Liver (tissue), 9 donors: Measurements from ENCODE around the gene JMJD6. TPM values are rescaled to one million over a fixed set of nuclear protein-coding genes. Genes with fewer than 3 reads are reported as not detected.
"Not testable (repeated sequence)": the region's sequence is repeated elsewhere in the genome, so short reads cannot be mapped to it uniquely, and the experiment has no call there.

Experiments used
- DNase-seq: peaks from one replicate; pipeline ENCODE4 v3.0.0-alpha.2; 2017; ENCODE audit warnings: low spot score
- H3K27ac ChIP-seq, 2 donors: one replicate each; pipeline ENCODE4 v1.7.0; 2013; ENCODE audit warnings: inconsistent platforms in 2 of 2, low read length in 2 of 2, control low read depth in 1 of 2, low read depth in 1 of 2, mild to moderate bottlenecking in 1 of 2
- H3K27me3 ChIP-seq, 4 donors: one replicate each; pipeline versions ENCODE4 v1.6.1 to v1.7.0; 2013; ENCODE audit warnings: low read length in 3 of 4, inconsistent platforms in 1 of 4, mild to moderate bottlenecking in 1 of 4, moderate library complexity in 1 of 4; ENCODE audit not compliant: control insufficient read depth in 4 of 4, insufficient read depth in 4 of 4
- H3K36me3 ChIP-seq, 4 donors: one replicate each; pipeline versions ENCODE4 v1.6.1 to v1.7.0; 2013; ENCODE audit warnings: low read length in 3 of 4, mild to moderate bottlenecking in 3 of 4, low read depth in 1 of 4, moderate library complexity in 1 of 4; ENCODE audit not compliant: control insufficient read depth in 4 of 4, insufficient read depth in 3 of 4
- H3K4me1 ChIP-seq, 4 donors: one replicate each; pipeline versions ENCODE4 v1.6.1 to v1.7.0; 2013; ENCODE audit warnings: low read length in 3 of 4, mild to moderate bottlenecking in 3 of 4, moderate library complexity in 1 of 4; ENCODE audit not compliant: control insufficient read depth in 4 of 4, insufficient read depth in 4 of 4
- H3K4me3 ChIP-seq, 3 donors: one replicate each; pipeline versions ENCODE4 v1.6.1 to v1.7.0; 2013; ENCODE audit warnings: low read length in 3 of 3, control low read depth in 1 of 3, low read depth in 1 of 3, mild to moderate bottlenecking in 1 of 3
- H3K9ac ChIP-seq, 2 donors: one replicate each; pipeline ENCODE4 v1.7.0; 2013; ENCODE audit warnings: low read length in 2 of 2, mild to moderate bottlenecking in 2 of 2, moderate library complexity in 2 of 2, control low read depth in 1 of 2, low read depth in 1 of 2
- H3K9me3 ChIP-seq, 4 donors: one replicate each; pipeline versions ENCODE4 v1.6.1 to v1.7.0; 2013; ENCODE audit warnings: low read length in 3 of 4; ENCODE audit not compliant: control insufficient read depth in 4 of 4
- EGR1 ChIP-seq, 2 donors: IDR thresholded peaks; 2 replicates each; pipeline ENCODE4 v1.6.1; 2016 to 2018; ENCODE audit warnings: antibody characterized with exemption in 2 of 2, low read depth in 2 of 2
- FOXA1 ChIP-seq: IDR thresholded peaks from 2 replicates; pipeline ENCODE4 v1.6.1; 2016; ENCODE audit warnings: antibody characterized with exemption
- FOXA2 ChIP-seq: IDR thresholded peaks from 2 replicates; pipeline ENCODE4 v1.6.1; 2016; ENCODE audit warnings: antibody characterized with exemption
- HNF4A ChIP-seq, 2 donors: conservative IDR thresholded peaks; 2 replicates each; pipeline ENCODE4 v1.6.1; 2016; ENCODE audit warnings: antibody characterized with exemption in 2 of 2, mild to moderate bottlenecking in 2 of 2
- HNF4G ChIP-seq: IDR thresholded peaks from 2 replicates; pipeline ENCODE4 v1.6.1; 2016; ENCODE audit warnings: antibody characterized with exemption
- JUND ChIP-seq, 2 donors: IDR thresholded peaks; 2 replicates each; pipeline ENCODE4 v1.6.1; 2016; ENCODE audit warnings: antibody characterized with exemption in 2 of 2
- NR2F2 ChIP-seq: IDR thresholded peaks from 2 replicates; pipeline ENCODE4 v1.6.1; 2016; ENCODE audit warnings: antibody characterized with exemption
- RAD21 ChIP-seq, 2 donors: IDR thresholded peaks; 2 replicates each; pipeline ENCODE4 v1.6.1; 2016; ENCODE audit warnings: antibody characterized with exemption in 2 of 2, mild to moderate bottlenecking in 2 of 2
- RXRA ChIP-seq, 2 donors: IDR thresholded peaks; 2 replicates each; pipeline ENCODE4 v1.6.1; 2017 to 2018; ENCODE audit warnings: antibody characterized with exemption in 2 of 2, mild to moderate bottlenecking in 1 of 2
- SP1 ChIP-seq: IDR thresholded peaks from 2 replicates; pipeline ENCODE4 v1.6.1; 2018; ENCODE audit warnings: antibody characterized with exemption, mild to moderate bottlenecking
- TAF1 ChIP-seq: conservative IDR thresholded peaks from 2 replicates; pipeline ENCODE4 v1.6.1; 2016; ENCODE audit warnings: antibody characterized with exemption, mild to moderate bottlenecking
- YY1 ChIP-seq: IDR thresholded peaks from 2 replicates; pipeline ENCODE4 v1.6.1; 2016; ENCODE audit warnings: antibody characterized with exemption, mild to moderate bottlenecking
- ZBTB33 ChIP-seq: IDR thresholded peaks from 2 replicates; pipeline ENCODE4 v1.6.1; 2016; ENCODE audit warnings: antibody characterized with exemption
- WGBS: extraction: QIAGEN DNeasy Blood & Tissue Kit; methylation state at CpG from one replicate; pipeline ENCODE4 v1.1.7; 2013; 5-methylcytosine and 5-hydroxymethylcytosine counted together
- polyA plus RNA-seq, 2 donors: library from polyadenylated mRNA; stranded (reverse) in 1 of 2; unstranded in 1 of 2; fragments of 200-250 nt in 1 of 2; fragments of >200 nt in 1 of 2; fragmentation: Nextera tagmentation in 1 of 2; extraction: Ambion mirVana in 1 of 2; gene quantifications; one replicate each; pipeline versions ENCODE4 v1.2.1 to v1.2.3, GENCODE V29; 2013 to 2015
- total RNA-seq, 2 donors: library from RNA; depleted of rRNA; stranded (reverse); fragments of >200 nt; gene quantifications; one replicate each; pipeline ENCODE4 v1.2.3, GENCODE V29; 2014
- TF ChIP-seq, protein P1 (sequence below): fragments of 150-350 bp; IDR thresholded peaks from 2 replicates; pipeline ENCODE4 v1.5.1; 2017; ENCODE audit warnings: improper control_type of control experiment, low read depth, low read length; ENCODE audit not compliant: missing input control
- donor health status: healthy.
- donor health status: healthy.
- donor health status: healthy.
- donor health status: healthy.
- donor health status: healthy.

JMJD6 gene
- total and polyA plus RNA-seq, 4 donors: 9.9 to 16.1 (median 11.2) TPM

DNA sequence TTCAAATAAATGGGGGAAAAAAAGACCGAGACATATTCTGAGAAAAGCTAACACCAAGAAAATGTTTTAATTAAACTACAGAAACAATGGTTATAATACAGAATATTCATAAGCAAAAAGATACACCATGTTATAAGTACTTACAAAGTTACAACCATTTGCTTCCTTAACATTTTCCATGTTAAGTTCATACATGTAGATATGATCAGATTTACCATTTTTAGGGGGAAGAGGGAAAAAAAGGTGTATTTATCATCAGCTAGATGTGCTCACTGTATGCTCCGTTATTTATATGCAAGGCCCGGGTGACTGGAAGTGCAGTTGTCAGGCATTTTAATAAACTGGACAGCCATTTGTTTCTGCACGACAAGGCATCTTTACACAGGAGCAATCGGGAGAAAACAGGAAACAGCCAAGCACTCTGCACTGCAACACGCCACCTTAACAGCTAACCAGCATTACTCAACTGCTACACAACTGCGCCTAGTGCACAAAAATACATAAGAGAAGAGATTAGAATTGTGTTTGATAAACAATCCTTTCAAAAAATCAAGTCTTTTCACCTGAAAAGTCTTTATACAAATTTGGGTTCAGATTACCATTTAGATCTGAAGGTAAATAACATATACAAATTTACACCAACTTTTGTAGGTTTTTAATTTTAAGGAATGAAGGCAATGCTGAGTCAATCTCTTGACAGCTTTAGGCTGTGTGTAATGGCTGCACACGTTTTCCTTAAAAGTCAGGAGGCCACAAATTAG is 7.9 kb upstream of the JMJD6 start:
- Histone ChIP-seq H3K27ac (peak overlapping the region; percentile 38 to 49), H3K4me1 (peaks cover 4 to 49% (median 47%) of the 10 kb centered on the region in 4 donors), H3K36me3 (peaks cover 9 to 38% (median 28%) of the 10 kb centered on the region in 4 donors), H3K9ac (peak overlapping the region; percentile 5 to 58), H3K4me3 (peak overlapping the region in 1 of 3 donors; percentile 96), H3K9me3 (no peaks in the 10 kb centered on the region), H3K27me3 (no peaks in the 10 kb centered on the region)
- no peak for TF ChIP-seq HNF4A (conservative IDR thresholded peaks at IDR 0.05)
- peak; percentile 4 for TF ChIP-seq YY1
- DNase-seq: no peak
- 48% methylated on average over 8 of the region's 8 CpGs for WGBS

- no peak for DNase-seq
- TF ChIP-seq EGR1 (IDR thresholded peaks at IDR 0.05; ENCODE audit: low read depth in 2 of 2) (no peak), RXRA (IDR thresholded peaks at IDR 0.05) (no peak), TAF1 (no peak), ZBTB33 (no peak), FOXA2 (no peak), RAD21 (IDR thresholded peaks at IDR 0.05) (no peak), HNF4G (no peak), HNF4A (conservative IDR thresholded peaks at IDR 0.05) (no peak), SP1 (no peak), JUND (IDR thresholded peaks at IDR 0.05) (no peak), FOXA1 (no peak)
- TF ChIP-seq, protein P1, sequence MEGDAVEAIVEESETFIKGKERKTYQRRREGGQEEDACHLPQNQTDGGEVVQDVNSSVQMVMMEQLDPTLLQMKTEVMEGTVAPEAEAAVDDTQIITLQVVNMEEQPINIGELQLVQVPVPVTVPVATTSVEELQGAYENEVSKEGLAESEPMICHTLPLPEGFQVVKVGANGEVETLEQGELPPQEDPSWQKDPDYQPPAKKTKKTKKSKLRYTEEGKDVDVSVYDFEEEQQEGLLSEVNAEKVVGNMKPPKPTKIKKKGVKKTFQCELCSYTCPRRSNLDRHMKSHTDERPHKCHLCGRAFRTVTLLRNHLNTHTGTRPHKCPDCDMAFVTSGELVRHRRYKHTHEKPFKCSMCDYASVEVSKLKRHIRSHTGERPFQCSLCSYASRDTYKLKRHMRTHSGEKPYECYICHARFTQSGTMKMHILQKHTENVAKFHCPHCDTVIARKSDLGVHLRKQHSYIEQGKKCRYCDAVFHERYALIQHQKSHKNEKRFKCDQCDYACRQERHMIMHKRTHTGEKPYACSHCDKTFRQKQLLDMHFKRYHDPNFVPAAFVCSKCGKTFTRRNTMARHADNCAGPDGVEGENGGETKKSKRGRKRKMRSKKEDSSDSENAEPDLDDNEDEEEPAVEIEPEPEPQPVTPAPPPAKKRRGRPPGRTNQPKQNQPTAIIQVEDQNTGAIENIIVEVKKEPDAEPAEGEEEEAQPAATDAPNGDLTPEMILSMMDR: no peak
- WGBS: 79% methylated on average over 1 of the region's 1 CpG
- no peaks in the 10 kb centered on the region for H3K9me3 ChIP-seq
- no peak overlapping the region for H3K9ac ChIP-seq
- no peak overlapping the region for H3K27ac ChIP-seq
- peaks cover 11 to 38% (median 28%) of the 10 kb centered on the region in 4 donors for H3K36me3 ChIP-seq
- no peak overlapping the region for H3K4me3 ChIP-seq
- peaks cover 6 to 43% (median 41%) of the 10 kb centered on the region in 4 donors for H3K4me1 ChIP-seq
- no peaks in the 10 kb centered on the region for H3K27me3 ChIP-seq
These were observed 7.2 kb upstream of the JMJD6 start for GRCh38 chr17:76733618-76733957.

DNA sequence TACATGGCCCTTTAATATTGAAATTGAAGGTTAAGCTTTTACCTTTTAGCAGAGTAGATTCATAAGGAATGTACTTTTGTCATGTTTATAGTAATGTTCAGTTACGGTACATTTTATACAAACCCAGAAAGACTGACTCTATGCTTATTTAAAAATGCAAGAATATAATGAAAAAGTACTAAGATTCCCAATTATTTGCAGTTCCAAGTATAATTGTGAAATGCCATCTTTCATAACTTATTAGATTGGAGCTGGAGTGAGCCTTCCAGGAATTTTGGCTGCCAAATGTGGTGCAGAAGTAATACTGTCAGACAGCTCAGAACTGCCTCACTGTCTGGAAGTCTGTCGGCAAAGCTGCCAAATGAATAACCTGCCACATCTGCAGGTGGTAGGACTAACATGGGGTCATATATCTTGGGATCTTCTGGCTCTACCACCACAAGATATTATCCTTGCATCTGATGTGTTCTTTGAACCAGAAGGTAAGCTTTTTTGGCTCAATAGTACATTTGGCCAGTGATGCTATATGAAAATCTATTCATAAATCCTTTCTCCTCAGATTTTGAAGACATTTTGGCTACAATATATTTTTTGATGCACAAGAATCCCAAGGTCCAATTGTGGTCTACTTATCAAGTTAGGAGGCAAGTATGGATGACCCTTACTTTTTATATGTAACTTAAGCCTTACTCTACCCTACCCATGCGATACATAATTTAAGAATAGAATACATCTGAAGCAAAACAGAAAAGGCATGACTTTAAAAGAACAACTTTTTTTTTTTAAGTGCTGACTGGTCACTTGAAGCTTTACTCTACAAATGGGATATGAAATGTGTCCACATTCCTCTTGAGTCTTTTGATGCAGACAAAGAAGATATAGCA is 6.6 kb upstream of the JMJD6 start:
- Histone ChIP-seq H3K27me3 (no peaks in the 10 kb centered on the region), H3K9ac (no peak overlapping the region), H3K4me1 (peaks cover 7 to 41% (median 37%) of the 10 kb centered on the region in 4 donors), H3K9me3 (no peaks in the 10 kb centered on the region), H3K4me3 (no peak overlapping the region), H3K27ac (no peak overlapping the region), H3K36me3 (peaks cover 12 to 38% (median 28%) of the 10 kb centered on the region in 4 donors)
- 86% methylated on average over 3 of the region's 3 CpGs for WGBS
- no peak for DNase-seq
- no peak for TF ChIP-seq HNF4G
- TF ChIP-seq ZBTB33: no peak
- TF ChIP-seq RAD21 (IDR thresholded peaks at IDR 0.05): no peak
- TF ChIP-seq NR2F2: no peak

DNA sequence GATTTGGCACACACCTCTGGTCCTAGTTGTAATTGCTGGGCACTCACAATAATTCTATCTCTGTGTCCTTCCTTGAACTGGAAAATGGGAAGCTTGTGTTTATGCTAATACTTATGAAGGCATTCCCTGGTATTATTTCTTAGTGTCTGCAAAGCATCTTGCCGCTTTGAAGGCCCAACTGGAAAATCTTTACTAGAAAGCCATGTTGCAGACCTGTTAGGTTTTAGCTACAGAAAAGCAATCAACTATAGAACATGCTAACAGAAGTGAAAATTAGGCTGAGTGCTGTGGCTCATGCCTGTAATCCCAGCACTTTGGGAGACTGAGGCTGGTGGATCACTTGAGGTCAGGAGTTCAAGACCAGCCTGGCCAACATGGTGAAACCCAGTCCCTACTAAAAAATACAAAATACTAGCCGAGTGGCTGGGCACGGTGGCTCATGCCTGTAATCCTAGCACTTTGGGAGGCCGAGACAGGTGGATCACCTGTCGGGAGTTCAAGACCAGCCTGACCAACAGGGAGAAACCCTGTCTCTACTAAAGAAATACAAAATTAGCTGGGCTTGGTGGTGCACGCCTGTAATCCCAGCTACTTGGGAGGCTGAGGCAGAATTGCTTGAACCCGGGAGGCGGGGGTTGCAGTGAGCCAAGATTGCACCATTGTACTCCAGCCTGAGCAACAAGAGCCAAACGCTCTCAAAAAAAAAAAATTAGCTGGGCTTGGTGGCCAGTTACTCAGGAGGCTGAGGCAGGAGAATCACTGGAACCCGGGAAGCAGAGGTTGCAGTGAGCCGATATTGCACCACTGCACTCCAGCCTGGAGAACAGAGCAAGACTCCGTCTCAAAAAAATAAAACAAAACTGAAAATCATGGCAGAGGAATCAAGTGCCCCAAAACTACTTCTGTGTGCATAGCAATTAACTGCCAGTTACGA is 5.7 kb upstream of the JMJD6 start:
- 89% methylated on average over 13 of the region's 13 CpGs for WGBS
- H3K4me3 ChIP-seq, DNase-seq, H3K9ac ChIP-seq, H3K27ac ChIP-seq, H3K9me3 ChIP-seq, H3K27me3 ChIP-seq: not testable (repeated sequence)
- Histone ChIP-seq H3K4me1 (peaks cover 10 to 47% (median 44%) of the 10 kb centered on the region in 4 donors), H3K36me3 (peaks cover 12 to 38% (median 28%) of the 10 kb centered on the region in 4 donors)
